ENCODE data around the gene KIF1B.

- TF ChIP-seq POLR2AphosphoS5 (IDR thresholded peaks at IDR 0.05; ENCODE audit: borderline replicate concordance, low read depth, low read length), result peak; percentile 78
- no peak for TF ChIP-seq EZH2 (IDR thresholded peaks at IDR 0.05)
- peak; percentile 68 for TF ChIP-seq FOXP2 (optimal IDR thresholded peaks at IDR 0.05; ENCODE audit: control extremely low read depth, extremely low read length, insufficient read depth)
Measured at GRCh38 chr1:10209905-10210810, at the start of gene KIF1B.
